ENCODE data around the gene ZC3H12A.

DNA sequence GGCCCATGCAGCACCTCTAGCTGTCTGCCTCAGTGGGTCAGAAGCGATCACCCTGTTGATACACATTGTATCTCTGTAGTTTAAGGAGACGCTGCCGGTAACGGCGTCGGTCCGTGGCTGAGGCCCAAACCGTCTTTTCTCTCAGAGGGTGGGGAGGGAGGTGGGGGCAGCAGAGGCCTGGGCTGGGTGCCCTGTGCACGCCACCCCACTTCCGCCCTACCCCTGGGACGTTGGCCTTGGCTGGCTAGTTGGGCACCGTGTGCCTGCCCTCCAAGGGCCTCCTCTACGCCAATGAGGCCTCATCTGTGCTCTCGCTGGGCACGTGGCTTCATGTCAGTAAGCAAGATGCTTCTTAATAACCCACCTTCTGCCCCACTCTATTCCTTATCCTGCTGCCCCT is 9.4 kb downstream of the ZC3H12A start:
- TF ChIP-seq EP300 (IDR thresholded peaks at IDR 0.05) (no peak), POLR2AphosphoS5 (IDR thresholded peaks at IDR 0.05) (no peak), CTCF (IDR thresholded peaks at IDR 0.05) (no peak)

Data from gastroesophageal sphincter (tissue), 3 donors.